Ishikawa (cell line): Measurements from ENCODE around the gene RHOBTB3.

ENCODE experiments used
- CEBPB ChIP-seq: IDR thresholded peaks from 2 replicates; pipeline ENCODE4 v1.6.1; 2012
- CREB1 ChIP-seq: IDR thresholded peaks from 2 replicates; pipeline ENCODE4 v1.6.1; 2012; ENCODE audit warnings: low read depth
- EGR1 ChIP-seq: IDR thresholded peaks from 2 replicates; pipeline ENCODE4 v1.6.1; 2012
- EP300 ChIP-seq: IDR thresholded peaks from 2 replicates; pipeline ENCODE4 v1.6.1; 2012; ENCODE audit warnings: borderline replicate concordance
- FOXM1 ChIP-seq: IDR thresholded peaks from 2 replicates; pipeline ENCODE4 v1.6.1; 2012; ENCODE audit warnings: low read depth, borderline replicate concordance
- MAX ChIP-seq: IDR thresholded peaks from 2 replicates; pipeline ENCODE4 v1.6.1; 2012
- NFIC ChIP-seq: IDR thresholded peaks from 2 replicates; pipeline ENCODE4 v1.6.1; 2012
- RAD21 ChIP-seq: IDR thresholded peaks from 2 replicates; pipeline ENCODE4 v1.6.1; 2012; ENCODE audit warnings: low read depth
- TAF1 ChIP-seq: IDR thresholded peaks from 2 replicates; pipeline ENCODE4 v1.6.1; 2012; ENCODE audit warnings: low read depth, mild to moderate bottlenecking
- TCF12 ChIP-seq: IDR thresholded peaks from 2 replicates; pipeline ENCODE4 v1.6.1; 2012; ENCODE audit warnings: low read depth
- TEAD4 ChIP-seq: IDR thresholded peaks from 2 replicates; pipeline ENCODE4 v1.6.1; 2012
- YY1 ChIP-seq: IDR thresholded peaks from 2 replicates; pipeline ENCODE4 v1.6.1; 2012; ENCODE audit warnings: low read depth
- ZBTB7A ChIP-seq: IDR thresholded peaks from 2 replicates; pipeline ENCODE4 v1.6.1; 2012; ENCODE audit warnings: low read depth
- TF ChIP-seq, protein P1 (sequence below): IDR thresholded peaks from 2 replicates; pipeline ENCODE4 v1.6.1; 2012
- TF ChIP-seq, protein P2 (sequence below): IDR thresholded peaks from 2 replicates; pipeline ENCODE4 v1.6.1; 2012; ENCODE audit warnings: low read depth, mild to moderate bottlenecking

Gene RHOBTB3

DNA sequence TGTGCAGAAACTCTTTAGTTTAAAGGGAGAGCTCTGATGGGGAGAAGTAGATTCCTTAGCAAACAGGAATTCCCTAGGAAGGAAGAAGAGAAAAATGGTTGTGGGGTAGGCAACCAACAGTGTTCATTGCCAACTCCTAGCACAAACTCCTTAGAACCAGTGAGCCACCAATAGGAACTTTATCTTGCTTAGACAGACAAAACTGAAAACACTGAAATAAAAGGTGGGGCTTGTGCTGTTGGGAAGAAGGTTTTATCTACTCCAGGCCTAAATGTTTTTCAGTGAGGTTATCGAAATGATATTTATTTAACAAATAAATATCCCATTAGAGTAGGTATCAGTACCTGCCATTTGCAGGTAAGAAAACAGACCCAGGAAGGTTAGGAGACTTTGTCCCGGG is 99.1 kb downstream of the RHOBTB3 start:
- TF ChIP-seq TCF12: no peak
- TF ChIP-seq NFIC: no peak
- no peak for TF ChIP-seq EGR1
- TF ChIP-seq TAF1: no peak
- no peak for TF ChIP-seq CEBPB
- TF ChIP-seq TEAD4: no peak
- TF ChIP-seq, protein P1, sequence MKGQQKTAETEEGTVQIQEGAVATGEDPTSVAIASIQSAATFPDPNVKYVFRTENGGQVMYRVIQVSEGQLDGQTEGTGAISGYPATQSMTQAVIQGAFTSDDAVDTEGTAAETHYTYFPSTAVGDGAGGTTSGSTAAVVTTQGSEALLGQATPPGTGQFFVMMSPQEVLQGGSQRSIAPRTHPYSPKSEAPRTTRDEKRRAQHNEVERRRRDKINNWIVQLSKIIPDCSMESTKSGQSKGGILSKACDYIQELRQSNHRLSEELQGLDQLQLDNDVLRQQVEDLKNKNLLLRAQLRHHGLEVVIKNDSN: no peak
- no peak for TF ChIP-seq CREB1
- TF ChIP-seq ZBTB7A: no peak
- no peak for TF ChIP-seq MAX
- TF ChIP-seq, protein P2, sequence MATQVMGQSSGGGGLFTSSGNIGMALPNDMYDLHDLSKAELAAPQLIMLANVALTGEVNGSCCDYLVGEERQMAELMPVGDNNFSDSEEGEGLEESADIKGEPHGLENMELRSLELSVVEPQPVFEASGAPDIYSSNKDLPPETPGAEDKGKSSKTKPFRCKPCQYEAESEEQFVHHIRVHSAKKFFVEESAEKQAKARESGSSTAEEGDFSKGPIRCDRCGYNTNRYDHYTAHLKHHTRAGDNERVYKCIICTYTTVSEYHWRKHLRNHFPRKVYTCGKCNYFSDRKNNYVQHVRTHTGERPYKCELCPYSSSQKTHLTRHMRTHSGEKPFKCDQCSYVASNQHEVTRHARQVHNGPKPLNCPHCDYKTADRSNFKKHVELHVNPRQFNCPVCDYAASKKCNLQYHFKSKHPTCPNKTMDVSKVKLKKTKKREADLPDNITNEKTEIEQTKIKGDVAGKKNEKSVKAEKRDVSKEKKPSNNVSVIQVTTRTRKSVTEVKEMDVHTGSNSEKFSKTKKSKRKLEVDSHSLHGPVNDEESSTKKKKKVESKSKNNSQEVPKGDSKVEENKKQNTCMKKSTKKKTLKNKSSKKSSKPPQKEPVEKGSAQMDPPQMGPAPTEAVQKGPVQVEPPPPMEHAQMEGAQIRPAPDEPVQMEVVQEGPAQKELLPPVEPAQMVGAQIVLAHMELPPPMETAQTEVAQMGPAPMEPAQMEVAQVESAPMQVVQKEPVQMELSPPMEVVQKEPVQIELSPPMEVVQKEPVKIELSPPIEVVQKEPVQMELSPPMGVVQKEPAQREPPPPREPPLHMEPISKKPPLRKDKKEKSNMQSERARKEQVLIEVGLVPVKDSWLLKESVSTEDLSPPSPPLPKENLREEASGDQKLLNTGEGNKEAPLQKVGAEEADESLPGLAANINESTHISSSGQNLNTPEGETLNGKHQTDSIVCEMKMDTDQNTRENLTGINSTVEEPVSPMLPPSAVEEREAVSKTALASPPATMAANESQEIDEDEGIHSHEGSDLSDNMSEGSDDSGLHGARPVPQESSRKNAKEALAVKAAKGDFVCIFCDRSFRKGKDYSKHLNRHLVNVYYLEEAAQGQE: no peak
- no peak for TF ChIP-seq RAD21

- TF ChIP-seq FOXM1 (no peak), RAD21 (no peak), NFIC (no peak), CEBPB (no peak), TEAD4 (no peak), EGR1 (no peak), TAF1 (no peak), TCF12 (no peak)
- TF ChIP-seq, protein P1: no peak
- TF ChIP-seq, protein P2: no peak
Measured at GRCh38 chr5:95832664-95833063, 101.5 kb downstream of the RHOBTB3 start.

DNA sequence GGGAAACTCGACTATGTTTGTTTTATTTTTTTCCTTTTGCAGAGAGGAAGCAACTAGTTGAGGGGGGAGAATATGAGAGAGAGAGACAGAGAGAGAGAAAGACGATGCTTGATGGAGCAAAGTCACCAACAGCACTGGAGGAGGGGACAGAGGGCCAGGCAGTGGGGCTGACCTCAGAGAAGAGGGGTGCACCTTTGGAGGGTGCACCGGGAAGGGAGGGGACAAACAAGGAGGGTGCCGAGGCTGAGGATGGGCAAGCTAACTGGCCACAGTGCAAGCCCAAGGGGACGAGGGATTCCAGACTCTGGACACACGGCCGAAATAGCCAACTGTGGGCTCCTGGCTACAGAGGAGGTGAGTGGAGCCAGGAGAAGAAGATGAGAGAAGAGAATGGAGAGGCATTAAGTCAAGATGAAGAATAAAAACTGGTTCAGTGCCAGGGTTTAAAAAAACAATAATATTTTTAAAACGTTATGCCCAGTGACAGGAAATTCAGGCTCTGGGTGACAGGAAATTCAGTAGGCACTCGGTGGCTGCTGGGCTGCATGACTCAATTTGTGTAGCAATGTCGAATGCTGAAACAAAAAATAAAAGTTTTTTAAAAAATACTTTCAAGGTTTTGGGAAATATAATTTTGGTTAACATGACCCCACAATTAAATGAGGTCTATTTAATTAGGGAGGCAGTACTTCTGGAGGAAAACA is 104.7 kb downstream of the RHOBTB3 start:
- TF ChIP-seq ZBTB7A (no peak), RAD21 (no peak), NFIC (no peak), YY1 (no peak), TAF1 (no peak), CREB1 (no peak), EP300 (no peak), EGR1 (no peak), MAX (no peak), TEAD4 (no peak), FOXM1 (no peak), TCF12 (no peak), CEBPB (no peak)
- TF ChIP-seq, protein P1: no peak
- TF ChIP-seq, protein P2: no peak

DNA sequence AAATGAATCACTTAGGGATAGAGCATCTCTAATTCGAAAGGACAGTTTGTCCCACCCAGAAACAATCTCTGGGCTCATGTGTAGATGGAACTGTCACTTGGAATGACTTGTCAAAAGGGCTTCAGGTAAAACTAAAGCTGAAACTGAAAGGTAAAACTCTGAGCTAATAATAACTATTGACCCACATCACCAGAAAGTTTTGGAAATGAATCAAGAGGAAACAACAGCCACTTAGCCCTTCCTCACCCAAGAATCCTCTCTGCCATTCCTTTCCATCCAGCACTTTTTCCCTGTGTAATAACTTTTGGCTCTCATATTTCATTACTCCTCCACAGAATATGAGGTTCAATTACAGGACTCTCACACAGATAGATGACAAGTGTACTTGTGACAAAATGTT is 105.4 kb downstream of the RHOBTB3 start:
- TF ChIP-seq FOXM1 (no peak), MAX (no peak), NFIC (no peak), CREB1 (no peak), EP300 (no peak), CEBPB (no peak)
